TTC549 (cell line): ENCODE measurements around the gene SCN8A.

Source experiments
- FAIRE-seq: peaks from 2 replicates; lab custom pipeline; 2012; peaks lifted over from hg19 to GRCh38; lab: Jason Lieb, UNC

SCN8A gene

DNA sequence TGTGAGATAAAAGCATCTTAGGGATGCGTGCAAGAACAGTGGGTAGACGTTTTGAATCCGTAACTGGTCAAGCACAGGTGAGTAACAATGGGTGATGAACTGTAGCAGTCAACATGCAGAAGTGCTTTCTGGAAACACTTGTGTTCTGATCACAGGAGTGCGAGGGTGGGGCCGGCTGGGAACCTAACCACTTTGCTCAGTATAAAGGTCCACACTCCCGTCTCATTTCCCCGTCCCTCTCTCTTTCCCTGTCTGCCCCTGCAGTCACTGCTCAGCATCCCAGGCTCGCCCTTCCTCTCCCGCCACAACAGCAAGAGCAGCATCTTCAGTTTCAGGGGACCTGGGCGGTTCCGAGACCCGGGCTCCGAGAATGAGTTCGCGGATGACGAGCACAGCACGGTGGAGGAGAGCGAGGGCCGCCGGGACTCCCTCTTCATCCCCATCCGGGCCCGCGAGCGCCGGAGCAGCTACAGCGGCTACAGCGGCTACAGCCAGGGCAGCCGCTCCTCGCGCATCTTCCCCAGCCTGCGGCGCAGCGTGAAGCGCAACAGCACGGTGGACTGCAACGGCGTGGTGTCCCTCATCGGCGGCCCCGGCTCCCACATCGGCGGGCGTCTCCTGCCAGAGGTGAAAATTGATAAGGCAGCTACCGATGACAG is 130.4 kb downstream of the SCN8A start:
- FAIRE-seq, result no peak

DNA sequence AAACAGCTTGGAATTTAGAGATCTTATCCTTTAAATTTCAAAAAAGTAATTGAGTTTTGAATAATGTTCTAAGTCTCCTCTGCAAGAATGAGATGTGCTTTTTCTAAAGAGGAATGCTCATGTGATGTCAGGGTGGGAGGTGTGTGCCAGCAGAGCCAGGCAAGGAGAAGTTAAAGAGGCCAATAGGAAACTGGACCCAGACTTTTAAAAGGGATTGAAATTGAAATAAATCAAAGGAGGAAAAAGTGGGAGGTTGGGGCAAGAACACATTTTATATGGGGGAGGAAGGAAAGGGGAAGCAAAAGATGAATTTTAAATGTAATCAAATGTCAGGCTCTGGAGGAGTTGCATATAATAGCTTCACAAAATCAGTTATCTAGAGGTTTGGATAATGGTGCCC is 131.4 kb downstream of the SCN8A start:
- no peak for FAIRE-seq

GRCh38 chr12:51726161-51726560 is 135.1 kb downstream of the SCN8A start:
- FAIRE-seq, result no peak

GRCh38 chr12:51726931-51727330 is 135.9 kb downstream of the SCN8A start:
- FAIRE-seq, result no peak

GRCh38 chr12:51729331-51729730 is 138.3 kb downstream of the SCN8A start:
- no peak for FAIRE-seq

- FAIRE-seq, result no peak
Measured at GRCh38 chr12:51730745-51731144, 139.7 kb downstream of the SCN8A start.

DNA sequence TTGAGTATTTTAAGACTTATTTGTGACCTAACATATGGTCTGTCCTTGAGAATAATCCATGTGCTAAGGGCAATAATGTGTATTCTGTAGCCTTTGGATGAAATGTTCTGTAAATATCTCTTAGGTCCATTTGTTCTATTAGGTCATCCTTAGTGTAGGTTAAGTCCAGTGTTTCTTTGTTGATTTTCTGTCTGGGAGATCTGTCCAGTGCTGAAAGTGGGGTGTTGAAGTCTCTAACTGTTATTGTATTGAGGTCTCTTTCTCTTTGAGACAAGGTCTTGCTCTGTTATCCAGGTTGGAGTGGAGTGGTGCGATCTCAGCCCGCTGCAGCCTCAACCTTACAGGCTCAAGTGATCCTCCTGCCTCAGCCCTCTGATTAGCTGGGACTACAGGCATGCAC is 149.5 kb downstream of the SCN8A start:
- no peak for FAIRE-seq

GRCh38 chr12:51744235-51744634 is 153.2 kb downstream of the SCN8A start:
- FAIRE-seq, result no peak

DNA sequence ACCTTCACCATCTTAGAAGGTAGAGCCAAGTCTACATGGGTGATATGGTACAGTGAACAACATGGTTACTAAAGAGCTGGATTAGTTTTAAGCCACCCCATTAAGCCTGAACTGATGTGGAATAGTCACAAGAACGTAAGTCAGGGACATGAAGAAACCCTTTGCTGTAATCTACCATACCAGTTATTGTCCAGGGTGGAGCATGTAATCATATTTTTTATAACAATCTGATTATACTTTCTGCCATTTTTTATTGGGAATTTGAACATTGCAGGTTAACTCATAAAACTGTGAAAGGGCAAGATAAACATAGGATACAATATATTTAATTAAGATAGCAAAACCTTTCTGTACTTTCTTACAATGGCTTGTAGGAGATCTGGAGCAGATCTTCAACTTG is 153.9 kb downstream of the SCN8A start:
- no peak for FAIRE-seq

GRCh38 chr12:51746416-51746815 is 155.4 kb downstream of the SCN8A start:
- no peak for FAIRE-seq

GRCh38 chr12:51748235-51748634 is 157.2 kb downstream of the SCN8A start:
- no peak for FAIRE-seq

DNA sequence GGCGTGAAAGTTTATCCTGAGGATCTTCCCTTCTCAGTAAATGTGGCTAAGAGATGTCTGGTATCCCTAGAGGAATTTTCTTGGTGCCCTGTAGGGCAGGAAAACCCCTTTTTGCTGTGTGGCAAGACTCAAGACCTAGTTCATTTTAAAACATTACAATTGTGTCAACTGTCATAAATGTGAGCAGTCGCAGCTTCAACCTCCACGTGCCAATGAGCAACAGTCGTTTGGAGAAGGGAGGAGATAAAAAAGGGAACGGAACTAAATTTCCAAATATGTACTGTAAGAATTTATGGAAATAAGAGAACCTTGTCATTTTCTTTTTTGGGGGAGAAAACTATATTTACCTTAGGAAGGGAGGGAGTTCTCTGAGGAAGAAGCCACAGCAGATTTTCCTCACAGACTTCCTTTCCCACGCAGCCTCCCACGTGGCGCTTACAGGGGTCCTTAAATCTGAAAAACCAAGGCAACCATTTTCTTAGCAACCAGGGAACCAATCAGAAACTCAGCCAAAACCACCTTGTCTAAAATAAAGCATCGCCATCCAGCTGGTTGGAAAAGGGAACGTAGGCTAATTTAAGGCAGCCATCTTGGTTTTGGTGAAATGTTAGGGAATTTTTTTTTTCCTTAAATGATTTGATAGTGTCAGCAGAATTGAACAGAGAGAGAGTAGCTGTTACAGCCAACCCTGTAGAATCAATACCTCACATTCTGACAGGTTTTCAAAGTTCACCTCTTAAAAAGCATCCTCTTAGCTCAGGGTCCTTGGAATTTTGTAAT is 158.4 kb downstream of the SCN8A start:
- no peak for FAIRE-seq

GRCh38 chr12:51749986-51750317 is 158.9 kb downstream of the SCN8A start:
- FAIRE-seq, result no peak

GRCh38 chr12:51751661-51752060 is 160.6 kb downstream of the SCN8A start:
- FAIRE-seq, result no peak

GRCh38 chr12:51752234-51752889 is 161.3 kb downstream of the SCN8A start:
- FAIRE-seq, result no peak

DNA sequence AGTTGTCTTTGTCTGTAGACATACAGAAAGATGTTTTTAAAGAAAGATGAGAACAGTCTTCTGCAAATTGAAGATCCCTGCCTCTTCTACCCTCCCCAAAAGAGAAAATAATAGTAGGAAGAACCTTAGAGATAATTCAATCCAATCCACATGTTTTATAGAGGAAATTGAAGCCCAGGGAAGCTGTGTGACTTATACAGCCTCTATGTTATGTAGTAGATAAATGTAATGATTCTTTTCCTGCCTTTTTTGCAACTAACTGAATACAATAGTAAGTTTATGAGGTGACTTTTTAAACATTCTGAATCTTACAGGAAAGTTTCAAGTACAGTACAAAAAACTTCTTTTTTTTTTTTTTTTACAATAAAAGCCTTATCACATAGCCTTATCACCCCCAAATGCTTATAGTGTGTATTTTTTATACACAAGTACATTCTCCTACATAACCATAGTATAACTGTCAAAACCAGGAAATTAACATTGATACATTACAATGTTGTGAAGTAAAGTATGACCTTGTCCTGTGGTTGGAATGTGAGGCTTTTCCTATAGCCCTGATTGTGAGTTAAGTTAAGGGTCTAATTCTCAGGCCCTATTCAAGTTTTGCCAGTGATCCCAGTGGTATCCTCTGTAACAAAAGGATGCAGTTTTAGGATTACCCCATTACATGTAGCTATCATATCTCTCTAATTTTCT is 163.1 kb downstream of the SCN8A start:
- no peak for FAIRE-seq

GRCh38 chr12:51755251-51755650 is 164.2 kb downstream of the SCN8A start:
- no peak for FAIRE-seq

GRCh38 chr12:51759175-51759574 is 168.1 kb downstream of the SCN8A start:
- FAIRE-seq, result no peak

GRCh38 chr12:51759695-51760094 is 168.7 kb downstream of the SCN8A start:
- FAIRE-seq, result no peak

DNA sequence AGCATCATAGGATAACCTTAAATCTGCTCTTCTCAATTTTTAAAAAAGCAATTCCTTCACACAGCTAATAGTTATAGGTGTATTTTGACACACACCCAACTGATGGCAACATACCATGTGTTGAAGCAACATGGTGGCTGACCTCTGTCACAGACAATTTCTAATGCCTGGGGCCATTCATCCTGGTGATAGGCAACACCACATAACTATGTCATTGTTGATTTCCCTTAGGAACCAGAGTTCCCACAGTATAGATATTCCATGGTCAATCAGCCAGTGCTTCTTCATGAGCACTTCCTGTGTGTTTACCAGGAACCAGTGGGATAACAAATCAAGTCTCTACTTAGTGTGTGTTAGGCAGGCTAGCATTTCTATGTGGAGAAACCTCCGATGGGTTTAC is 169.2 kb downstream of the SCN8A start:
- FAIRE-seq, result no peak

- FAIRE-seq, result no peak
Measured at GRCh38 chr12:51763743-51764142, 172.7 kb downstream of the SCN8A start.

GRCh38 chr12:51766067-51766676 is 175.1 kb downstream of the SCN8A start:
- no peak for FAIRE-seq

GRCh38 chr12:51771008-51771407 is 180.0 kb downstream of the SCN8A start:
- no peak for FAIRE-seq
